GM12878 (cell line): ENCODE data around the gene SFXN5. TPM values are rescaled to one million over a fixed set of nuclear protein-coding genes. Genes with fewer than 3 reads are reported as not detected.

ENCODE experiments used
- ATAC-seq: fragments of 200-7000 bp; cut with Tn5 transposase; 3 replicates; pipeline ENCODE4 v1.9.1; 2020; ENCODE audit warnings: mild to moderate bottlenecking, moderate library complexity
- BruUV-seq: library from RNA; stranded (reverse); fragments of 400-500 nt; replicated peaks from 2 replicates; lab custom pipeline; 2021; lab: Mats Ljungman, UMichigan
- CTCF ChIA-PET: fragments of 300-600 bp; sonication (Branson Sonifier 250); formaldehyde crosslinking; extraction: SDS; loops from one replicate; lab custom pipeline; 2021; ENCODE audit warnings: inconsistent platforms; lab: Yijun Ruan, JAX
- POLR2A ChIA-PET: fragments of 350-600 bp; formaldehyde crosslinking; extraction: SDS; loops from one replicate; lab custom pipeline; 2021; ENCODE audit warnings: inconsistent platforms; lab: Charles Lee
- RAD21 ChIA-PET: fragments of 300-600 bp; sonication (Branson Sonifier 250); formaldehyde crosslinking; loops from one replicate; lab custom pipeline; 2023; ENCODE audit warnings: antibody characterized with exemption; ENCODE audit not compliant: unreplicated experiment; lab: Charles Lee
- SMC1A ChIA-PET: fragments of 300-600 bp; sonication (Branson Sonifier 250); formaldehyde crosslinking; loops from one replicate; lab custom pipeline; 2023; ENCODE audit not compliant: unreplicated experiment, uncharacterized antibody; lab: Charles Lee
- DNase-seq: peaks from one replicate; pipeline ENCODE4 v3.0.0-alpha.2; 2011; ENCODE audit warnings: low read depth, low spot score
- FAIRE-seq: peaks from 3 replicates; lab custom pipeline; 2011; peaks lifted over from hg19 to GRCh38; lab: Jason Lieb, UNC
- H2AFZ ChIP-seq: 2 replicates; pipeline ENCODE4 v1.6.0; 2011; ENCODE audit warnings: low read depth, low read length, control low read depth; ENCODE audit not compliant: control insufficient read depth
- H3K27ac ChIP-seq: 2 replicates; pipeline ENCODE4 v1.5.1; 2011; ENCODE audit warnings: control low read depth; ENCODE audit not compliant: control insufficient read depth, insufficient read depth
- H3K27me3 ChIP-seq, 2 experiments: replicated peaks in 1 of 2; 2 replicates each; pipeline versions ENCODE4 v1.6.0 to v1.6.1; 2011; ENCODE audit warnings: low read length in 1 of 2; ENCODE audit not compliant: control insufficient read depth in 2 of 2, insufficient read depth in 2 of 2
- H3K36me3 ChIP-seq, 2 experiments: 2 replicates each; pipeline ENCODE4 v1.5.1; 2011; ENCODE audit warnings: low read length in 1 of 2; ENCODE audit not compliant: control insufficient read depth in 2 of 2, insufficient read depth in 2 of 2
- H3K4me1 ChIP-seq: 2 replicates; pipeline ENCODE4 v1.6.1; 2011; ENCODE audit warnings: mild to moderate bottlenecking, low read length, moderate library complexity, mixed read lengths; ENCODE audit not compliant: control insufficient read depth, insufficient read depth
- H3K4me2 ChIP-seq: 2 replicates; pipeline ENCODE4 v1.6.0; 2011; ENCODE audit warnings: control low read depth; ENCODE audit not compliant: control insufficient read depth, insufficient read depth
- H3K4me3 ChIP-seq: fragments of 200-600 bp; sonication (generic); 2 replicates; pipeline ENCODE4 v1.5.1; 2016
- H3K79me2 ChIP-seq: 2 replicates; pipeline ENCODE4 v1.6.0; 2011; ENCODE audit warnings: low read length; ENCODE audit not compliant: control insufficient read depth, insufficient read depth
- H3K9ac ChIP-seq: 2 replicates; pipeline ENCODE4 v1.8.0; 2011; ENCODE audit warnings: low read length, control low read depth, mixed read lengths; ENCODE audit not compliant: control insufficient read depth, insufficient read depth
- H3K9me3 ChIP-seq: replicated peaks from 3 replicates; pipeline ENCODE4 v1.5.1; 2011; ENCODE audit warnings: mild to moderate bottlenecking, low read length; ENCODE audit not compliant: control insufficient read depth, insufficient read depth
- H4K20me1 ChIP-seq: 2 replicates; pipeline ENCODE4 v1.6.0; 2011; ENCODE audit not compliant: control insufficient read depth, insufficient read depth
- BACH1 ChIP-seq: fragments of 450-650 bp; IDR thresholded peaks from 2 replicates; pipeline ENCODE4 v1.6.1; 2017; ENCODE audit warnings: mild to moderate bottlenecking, borderline replicate concordance
- BHLHE40 ChIP-seq, 2 experiments: fragments of 450-650 bp in 1 of 2; IDR thresholded peaks; 2 replicates each; pipeline ENCODE4 v1.6.1; 2011 to 2017; ENCODE audit warnings: low read depth in 2 of 2, borderline replicate concordance in 1 of 2, improper control_type of control experiment in 1 of 2, low read length in 1 of 2, mild to moderate bottlenecking in 1 of 2
- CBFB ChIP-seq: IDR thresholded peaks from 2 replicates; pipeline ENCODE4 v1.6.1; 2016; ENCODE audit warnings: antibody characterized with exemption, low read depth
- DPF2 ChIP-seq: fragments of 450-650 bp; IDR thresholded peaks from 2 replicates; pipeline ENCODE4 v1.6.1; 2017; ENCODE audit warnings: mild to moderate bottlenecking
- IKZF1 ChIP-seq: fragments of 450-650 bp; conservative IDR thresholded peaks from 2 replicates; pipeline ENCODE4 v1.6.1; 2017; ENCODE audit warnings: antibody characterized with exemption, mild to moderate bottlenecking
- KAT2A ChIP-seq: conservative IDR thresholded peaks from 2 replicates; pipeline ENCODE4 v1.6.1; 2011; ENCODE audit warnings: low read depth, low read length; ENCODE audit not compliant: control insufficient read depth
- NR2F1 ChIP-seq: fragments of 450-650 bp; conservative IDR thresholded peaks from 2 replicates; pipeline ENCODE4 v1.6.1; 2017; ENCODE audit warnings: mild to moderate bottlenecking
- SIN3A ChIP-seq: IDR thresholded peaks from 2 replicates; pipeline ENCODE4 v1.6.1; 2012; ENCODE audit warnings: low read depth, low read length, improper control_type of control experiment
- TCF12 ChIP-seq: IDR thresholded peaks from 2 replicates; pipeline ENCODE4 v1.6.1; 2011; ENCODE audit warnings: low read depth, mild to moderate bottlenecking, low read length
- WRNIP1 ChIP-seq: IDR thresholded peaks from 2 replicates; pipeline ENCODE4 v1.6.1; 2011; ENCODE audit warnings: low read depth, low read length, improper control_type of control experiment, borderline replicate concordance
- YBX1 ChIP-seq: fragments of 450-650 bp; IDR thresholded peaks from 2 replicates; pipeline ENCODE4 v1.6.1; 2016; ENCODE audit warnings: antibody characterized with exemption
- WGBS: methylation state at CpG from one replicate; pipeline ENCODE4 v1.1.6; 2016; ENCODE audit warnings: low lambda C conversion rate; ENCODE audit not compliant: insufficient replicate concordance, insufficient coverage; ENCODE audit errors: missing lambda C conversion rate; 5-methylcytosine and 5-hydroxymethylcytosine counted together
- in situ Hi-C: fragments of 300-500 bp; cut with MboI; formaldehyde crosslinking; loops from 9 replicates; pipeline ENCODE4 v1.14.3; 2018; ENCODE audit warnings: mixed read lengths
- intact Hi-C: fragments of 100-400 bp; cut with micrococcal nuclease; formaldehyde crosslinking; loops from one replicate; pipeline ENCODE4 v1.14.2; 2022; ENCODE audit not compliant: unreplicated experiment
- polyA plus RNA-seq, 11 experiments: library from polyadenylated mRNA; depleted of rRNA in 4 of 11; unstranded in 6 of 11; stranded (reverse) in 5 of 11; fragments of >200 nt; fragmentation: Nextera tagmentation in 4 of 11; fragmentation: Illumina TruSeq in 1 of 11; extraction: Ambion mirVana in 4 of 11; extraction: Trizol in 1 of 11; gene quantifications; 1 replicate in 1 of 11; 2 replicates in 10 of 11; pipeline versions ENCODE4 v1.2.1 to v1.2.3, GENCODE V29; 2011 to 2016; ENCODE audit warnings: inconsistent platforms in 2 of 11, missing spikeins in 2 of 11, low read depth in 1 of 11
- total RNA-seq, 4 experiments: library from RNA; depleted of rRNA in 3 of 4; stranded (reverse); fragments of >200 nt in 3 of 4; fragmentation: Illumina TruSeq in 1 of 4; extraction: Trizol in 1 of 4; gene quantifications; 2 replicates each; pipeline versions ENCODE4 v1.2.1 to v1.2.3, GENCODE V29; 2013 to 2021
- TF ChIP-seq, protein P1 (sequence below): fragments of 450-650 bp; formaldehyde crosslinking; IDR thresholded peaks from 2 replicates; pipeline ENCODE4 v1.4.0; 2022; ENCODE audit warnings: mild to moderate bottlenecking, moderate library complexity
- TF ChIP-seq, protein P2 (sequence below): fragments of 450-650 bp; IDR thresholded peaks from 2 replicates; pipeline ENCODE4 v1.6.1; 2017; ENCODE audit warnings: mild to moderate bottlenecking

The SFXN5 gene
- total and polyA plus RNA-seq, 10 of the 15 experiments (the other 5 are each of a cell fraction or from before 2014, with no cell fraction given): 3.3 to 15.9 (median 11.2) TPM

DNA sequence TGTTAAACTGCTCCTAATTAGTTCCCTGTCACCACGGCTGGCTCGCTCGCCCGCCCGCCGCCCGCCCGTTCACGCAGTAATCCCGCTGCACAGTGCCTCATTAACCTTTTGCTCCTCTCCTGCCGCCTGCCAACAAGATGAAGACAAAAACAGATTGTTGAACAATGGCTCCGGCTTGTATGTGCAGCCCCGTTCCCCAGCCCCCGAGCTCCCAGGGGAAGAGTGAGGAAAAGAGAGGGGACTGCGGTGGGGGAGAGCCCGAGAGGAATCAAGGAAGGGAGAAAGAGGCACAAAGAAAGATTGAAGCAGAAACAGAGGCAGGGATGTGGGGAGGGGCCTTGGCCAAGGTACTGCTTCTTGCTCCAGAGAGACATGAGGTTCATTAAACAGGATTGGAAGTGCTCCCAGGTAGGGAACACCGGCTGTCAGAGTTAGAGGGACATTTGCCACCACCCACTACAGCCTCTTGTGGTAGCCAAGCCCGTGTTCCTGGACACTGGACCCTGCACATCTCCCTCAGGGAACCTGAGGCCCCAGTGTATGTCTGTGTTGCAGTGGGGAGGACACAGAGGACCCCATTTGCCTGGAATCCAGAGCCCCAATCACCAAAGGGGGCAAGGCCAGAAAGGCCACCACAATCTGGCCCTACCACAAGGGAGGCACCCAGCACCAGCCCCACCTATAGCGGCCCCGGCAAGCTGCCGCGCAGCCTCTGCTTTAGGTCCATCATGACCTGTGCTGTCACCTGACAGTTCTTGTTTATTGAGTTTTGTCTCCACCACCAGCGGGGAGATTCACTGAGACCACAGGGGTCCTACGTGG lies 116.1 kb downstream of the SFXN5 start:
- FAIRE-seq: no peak
- intact Hi-C loops: no loop called here
- Histone ChIP-seq H3K4me1 (no peaks in the 10 kb centered on the region), H3K79me2 (no peaks in the 10 kb centered on the region), H3K4me3 (no peak overlapping the region), H3K4me2 (no peak overlapping the region), H4K20me1 (no peaks in the 10 kb centered on the region), H3K9me3 (no peaks in the 10 kb centered on the region), H3K27ac (no peak overlapping the region), H3K27me3 (no peaks in the 10 kb centered on the region), H3K36me3 (no peaks in the 10 kb centered on the region), H3K9ac (no peak overlapping the region), H2AFZ (no peak overlapping the region)
- SMC1A ChIA-PET: interaction anchor here (2.1 kb wide), 1 partner anchor 62 kb away, joined by 13 read pairs; no protein-coding TSS in a partner anchor
- CTCF ChIA-PET: interaction anchor here (2.7 to 5.0 kb wide), 2 partner anchors 19 to 62 kb away, joined by 9 to 62 read pairs; no protein-coding TSS in a partner anchor
- POLR2A ChIA-PET: interaction anchor here (1.0 kb wide), 1 partner anchor 29 kb away, joined by 3 read pairs; no protein-coding TSS in a partner anchor
- in situ Hi-C loops: no loop called here
- WGBS: 70% methylated on average over 24 of the region's 24 CpGs
- BruUV-seq: no TSS peak
- DNase-seq: no peak
- RAD21 ChIA-PET: no interaction called here
- no peak for ATAC-seq
- TF ChIP-seq NR2F1 (no peak), YBX1 (no peak), CBFB (no peak), BHLHE40 (IDR thresholded peaks at IDR 0.05; ENCODE audit: borderline replicate concordance in 1 of 2, low read depth in 2 of 2, low read length in 1 of 2) (no peak), BACH1 (no peak), TCF12 (no peak), DPF2 (no peak), WRNIP1 (no peak), KAT2A (no peak), SIN3A (no peak), IKZF1 (no peak)
- TF ChIP-seq, protein P1, sequence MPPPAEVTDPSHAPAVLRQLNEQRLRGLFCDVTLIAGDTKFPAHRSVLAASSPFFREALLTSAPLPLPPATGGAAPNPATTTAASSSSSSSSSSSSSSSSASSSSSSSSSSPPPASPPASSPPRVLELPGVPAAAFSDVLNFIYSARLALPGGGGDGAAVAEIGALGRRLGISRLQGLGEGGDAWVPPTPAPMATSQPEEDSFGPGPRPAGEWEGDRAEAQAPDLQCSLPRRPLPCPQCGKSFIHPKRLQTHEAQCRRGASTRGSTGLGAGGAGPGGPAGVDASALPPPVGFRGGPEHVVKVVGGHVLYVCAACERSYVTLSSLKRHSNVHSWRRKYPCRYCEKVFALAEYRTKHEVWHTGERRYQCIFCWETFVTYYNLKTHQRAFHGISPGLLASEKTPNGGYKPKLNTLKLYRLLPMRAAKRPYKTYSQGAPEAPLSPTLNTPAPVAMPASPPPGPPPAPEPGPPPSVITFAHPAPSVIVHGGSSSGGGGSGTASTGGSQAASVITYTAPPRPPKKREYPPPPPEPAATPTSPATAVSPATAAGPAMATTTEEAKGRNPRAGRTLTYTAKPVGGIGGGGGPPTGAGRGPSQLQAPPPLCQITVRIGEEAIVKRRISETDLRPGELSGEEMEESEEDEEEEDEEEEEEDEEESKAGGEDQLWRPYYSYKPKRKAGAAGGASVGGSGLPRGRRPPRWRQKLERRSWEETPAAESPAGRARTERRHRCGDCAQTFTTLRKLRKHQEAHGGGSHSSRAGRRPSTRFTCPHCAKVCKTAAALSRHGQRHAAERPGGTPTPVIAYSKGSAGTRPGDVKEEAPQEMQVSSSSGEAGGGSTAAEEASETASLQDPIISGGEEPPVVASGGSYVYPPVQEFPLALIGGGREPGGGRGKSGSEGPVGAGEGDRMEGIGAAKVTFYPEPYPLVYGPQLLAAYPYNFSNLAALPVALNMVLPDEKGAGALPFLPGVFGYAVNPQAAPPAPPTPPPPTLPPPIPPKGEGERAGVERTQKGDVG (CRISPR knock-in tag): no peak
- TF ChIP-seq, protein P2, sequence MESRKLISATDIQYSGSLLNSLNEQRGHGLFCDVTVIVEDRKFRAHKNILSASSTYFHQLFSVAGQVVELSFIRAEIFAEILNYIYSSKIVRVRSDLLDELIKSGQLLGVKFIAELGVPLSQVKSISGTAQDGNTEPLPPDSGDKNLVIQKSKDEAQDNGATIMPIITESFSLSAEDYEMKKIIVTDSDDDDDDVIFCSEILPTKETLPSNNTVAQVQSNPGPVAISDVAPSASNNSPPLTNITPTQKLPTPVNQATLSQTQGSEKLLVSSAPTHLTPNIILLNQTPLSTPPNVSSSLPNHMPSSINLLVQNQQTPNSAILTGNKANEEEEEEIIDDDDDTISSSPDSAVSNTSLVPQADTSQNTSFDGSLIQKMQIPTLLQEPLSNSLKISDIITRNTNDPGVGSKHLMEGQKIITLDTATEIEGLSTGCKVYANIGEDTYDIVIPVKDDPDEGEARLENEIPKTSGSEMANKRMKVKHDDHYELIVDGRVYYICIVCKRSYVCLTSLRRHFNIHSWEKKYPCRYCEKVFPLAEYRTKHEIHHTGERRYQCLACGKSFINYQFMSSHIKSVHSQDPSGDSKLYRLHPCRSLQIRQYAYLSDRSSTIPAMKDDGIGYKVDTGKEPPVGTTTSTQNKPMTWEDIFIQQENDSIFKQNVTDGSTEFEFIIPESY: no peak
- TF ChIP-seq, all 136 proteins: peak for 0
